ENCODE data around the gene MCCC1. TPM values are rescaled to one million over a fixed set of nuclear protein-coding genes. Genes with fewer than 3 reads are reported as not detected.

MCCC1 gene
- total RNA-seq, 4 donors from 2014 or later: 24.8 to 58.7 (median 34.7) TPM

DNA sequence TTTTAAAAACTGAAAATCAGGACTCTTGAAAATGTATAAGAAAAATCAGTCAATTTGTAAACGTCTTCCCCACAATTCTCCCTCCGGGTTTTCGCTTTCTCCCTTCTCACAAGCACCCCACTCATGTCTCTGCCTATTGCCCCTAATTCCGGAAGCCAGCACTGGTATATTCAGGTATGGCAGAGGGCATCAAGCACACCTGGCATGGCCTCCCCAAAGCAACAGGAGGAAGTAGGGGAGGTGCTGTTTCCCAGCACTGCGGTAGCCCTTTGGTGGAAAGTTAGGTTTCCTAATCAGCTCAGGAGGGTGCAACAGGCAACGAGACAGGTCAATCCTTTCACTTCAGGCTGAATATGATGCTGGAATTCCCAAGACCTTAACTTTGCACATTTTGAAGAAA, 33.1 kb upstream of the MCCC1 start:
- Histone ChIP-seq H3K27me3 (peaks cover 4% of the 10 kb centered on the region), H3K4me1 (no peaks in the 10 kb centered on the region), H3K4me3 (no peak overlapping the region), H3K36me3 (no peaks in the 10 kb centered on the region), H3K27ac (no peak overlapping the region), H3K9me3 (peaks cover 5% of the 10 kb centered on the region)
- WGBS: 47% methylated on average over 6 of the region's 6 CpGs
- TF ChIP-seq EP300 (IDR thresholded peaks at IDR 0.05): no peak
- TF ChIP-seq, protein P1, sequence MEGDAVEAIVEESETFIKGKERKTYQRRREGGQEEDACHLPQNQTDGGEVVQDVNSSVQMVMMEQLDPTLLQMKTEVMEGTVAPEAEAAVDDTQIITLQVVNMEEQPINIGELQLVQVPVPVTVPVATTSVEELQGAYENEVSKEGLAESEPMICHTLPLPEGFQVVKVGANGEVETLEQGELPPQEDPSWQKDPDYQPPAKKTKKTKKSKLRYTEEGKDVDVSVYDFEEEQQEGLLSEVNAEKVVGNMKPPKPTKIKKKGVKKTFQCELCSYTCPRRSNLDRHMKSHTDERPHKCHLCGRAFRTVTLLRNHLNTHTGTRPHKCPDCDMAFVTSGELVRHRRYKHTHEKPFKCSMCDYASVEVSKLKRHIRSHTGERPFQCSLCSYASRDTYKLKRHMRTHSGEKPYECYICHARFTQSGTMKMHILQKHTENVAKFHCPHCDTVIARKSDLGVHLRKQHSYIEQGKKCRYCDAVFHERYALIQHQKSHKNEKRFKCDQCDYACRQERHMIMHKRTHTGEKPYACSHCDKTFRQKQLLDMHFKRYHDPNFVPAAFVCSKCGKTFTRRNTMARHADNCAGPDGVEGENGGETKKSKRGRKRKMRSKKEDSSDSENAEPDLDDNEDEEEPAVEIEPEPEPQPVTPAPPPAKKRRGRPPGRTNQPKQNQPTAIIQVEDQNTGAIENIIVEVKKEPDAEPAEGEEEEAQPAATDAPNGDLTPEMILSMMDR (IDR thresholded peaks at IDR 0.05): no peak
- TF ChIP-seq POLR2A (IDR thresholded peaks at IDR 0.05): no peak
- no peak for TF ChIP-seq POLR2AphosphoS5 (IDR thresholded peaks at IDR 0.05)
- no peak for DNase-seq (ENCODE audit: low spot score in 2 of 2)

DNA sequence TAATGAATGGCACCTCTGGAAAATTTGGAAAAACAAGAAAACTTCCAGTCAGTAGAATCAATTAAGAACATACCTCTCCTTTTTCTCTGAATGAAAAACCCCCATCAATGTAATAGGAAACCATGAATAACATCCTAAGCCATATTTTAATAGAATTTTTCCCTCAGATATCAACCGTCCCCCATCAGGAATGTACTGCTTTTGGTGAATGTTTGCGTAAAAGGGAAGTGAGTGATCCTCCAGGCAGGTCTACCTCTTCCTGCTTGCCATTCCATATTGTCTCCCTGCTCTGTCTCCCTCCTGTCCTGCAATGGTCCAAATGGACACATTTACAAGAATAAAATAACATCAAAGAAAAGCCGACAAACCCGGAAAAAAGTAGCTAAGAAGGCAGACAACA, 32.4 kb upstream of the MCCC1 start:
- no peak for DNase-seq (ENCODE audit: low spot score in 2 of 2)
- Histone ChIP-seq H3K9me3 (peaks cover 5% of the 10 kb centered on the region), H3K27me3 (peaks cover 4% of the 10 kb centered on the region), H3K4me1 (no peaks in the 10 kb centered on the region), H3K27ac (no peak overlapping the region), H3K4me3 (no peak overlapping the region), H3K36me3 (no peaks in the 10 kb centered on the region)
- TF ChIP-seq POLR2A (IDR thresholded peaks at IDR 0.05) (no peak), POLR2AphosphoS5 (IDR thresholded peaks at IDR 0.05) (no peak), EP300 (IDR thresholded peaks at IDR 0.05) (no peak)
- TF ChIP-seq, protein P1 (IDR thresholded peaks at IDR 0.05): no peak
- WGBS: 55% methylated on average over 4 of the region's 4 CpGs

DNA sequence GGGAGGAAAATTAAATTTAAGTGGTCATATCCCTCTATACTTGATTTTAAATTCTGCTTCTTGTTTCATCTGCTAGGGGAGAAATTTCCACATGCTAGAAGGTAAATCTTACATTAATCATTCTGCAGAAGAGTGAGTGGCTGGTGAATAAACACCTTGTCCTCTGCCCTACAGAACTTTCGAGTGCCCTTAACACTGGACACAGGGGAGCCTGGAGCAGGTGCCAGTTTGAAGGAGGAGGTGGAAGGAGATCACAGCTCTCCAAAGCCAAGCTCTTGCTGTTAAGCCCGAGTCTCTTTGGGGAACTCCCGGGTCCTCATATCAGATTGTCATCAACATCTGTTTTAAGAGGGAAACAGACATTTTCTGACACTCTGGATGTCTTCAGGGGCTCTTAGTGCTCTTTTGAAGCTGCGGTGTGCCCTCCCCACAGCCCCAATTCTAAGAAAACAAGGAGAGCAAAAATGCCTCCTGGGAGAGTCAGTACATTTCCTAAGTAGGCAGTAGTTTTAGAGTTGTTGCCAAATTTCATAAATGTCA, 32.0 kb upstream of the MCCC1 start:
- H3K27ac ChIP-seq: no peak overlapping the region
- no peak overlapping the region for H3K4me3 ChIP-seq
- TF ChIP-seq EP300 (IDR thresholded peaks at IDR 0.05) (no peak), POLR2AphosphoS5 (IDR thresholded peaks at IDR 0.05) (no peak), POLR2A (IDR thresholded peaks at IDR 0.05) (no peak)
- TF ChIP-seq, protein P1 (IDR thresholded peaks at IDR 0.05): no peak
- H3K27me3 ChIP-seq: peaks cover 4% of the 10 kb centered on the region
- no peak for DNase-seq (ENCODE audit: low spot score in 2 of 2)
- no peaks in the 10 kb centered on the region for H3K36me3 ChIP-seq
- H3K9me3 ChIP-seq: peaks cover 5% of the 10 kb centered on the region
- no peaks in the 10 kb centered on the region for H3K4me1 ChIP-seq
- 44% methylated on average over 4 of the region's 4 CpGs for WGBS

DNA sequence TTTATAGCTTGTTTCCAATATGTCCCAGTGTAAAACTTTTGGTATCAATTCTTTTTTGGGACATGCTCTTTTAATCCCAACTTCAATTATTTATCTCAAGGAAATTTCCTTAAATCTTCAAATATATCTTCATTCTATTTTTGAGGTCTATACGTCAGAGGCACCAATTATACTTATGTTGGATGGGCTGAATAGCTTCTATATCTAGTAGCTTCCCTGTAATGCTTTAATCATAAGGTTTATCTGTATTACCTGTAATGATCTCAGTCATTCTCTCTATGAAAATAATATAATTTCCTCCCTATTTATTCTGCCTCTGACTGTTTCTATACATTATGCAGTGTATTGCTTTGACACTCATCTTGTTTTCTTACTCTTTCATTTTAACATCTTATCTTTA, 29.9 kb upstream of the MCCC1 start:
- WGBS: 95% methylated on average over 1 of the region's 1 CpG
- TF ChIP-seq POLR2AphosphoS5 (IDR thresholded peaks at IDR 0.05): no peak
- no peak for TF ChIP-seq EP300 (IDR thresholded peaks at IDR 0.05)
- no peak for TF ChIP-seq POLR2A (IDR thresholded peaks at IDR 0.05)
- TF ChIP-seq, protein P1 (IDR thresholded peaks at IDR 0.05): no peak
- DNase-seq (ENCODE audit: low spot score in 2 of 2): no peak
- Histone ChIP-seq H3K4me3 (no peak overlapping the region), H3K27me3 (peaks cover 4% of the 10 kb centered on the region), H3K9me3 (peaks cover 5% of the 10 kb centered on the region), H3K4me1 (no peaks in the 10 kb centered on the region), H3K27ac (no peak overlapping the region), H3K36me3 (no peaks in the 10 kb centered on the region)

DNA sequence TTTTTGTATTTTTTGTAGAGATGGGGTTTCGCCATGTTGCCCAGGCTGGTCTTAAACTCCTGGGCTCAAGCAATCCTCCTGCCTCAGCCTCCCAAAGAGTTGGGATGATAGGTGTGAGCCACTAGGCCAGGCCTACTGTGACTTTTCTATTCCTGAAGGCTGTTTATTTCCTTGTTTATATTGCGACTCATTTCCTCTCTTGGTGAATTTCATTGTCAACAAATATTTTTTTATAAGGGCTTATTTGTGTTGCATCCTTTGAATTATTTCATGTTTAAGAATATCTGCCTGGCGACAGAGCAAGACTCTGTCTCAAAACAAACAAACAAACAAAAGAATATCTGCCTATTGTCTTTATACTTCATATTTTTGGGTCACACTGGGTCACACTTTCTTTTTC, 29.4 kb upstream of the MCCC1 start:
- Histone ChIP-seq H3K4me1 (no peaks in the 10 kb centered on the region), H3K36me3 (no peaks in the 10 kb centered on the region), H3K4me3 (no peak overlapping the region), H3K27me3 (peaks cover 4% of the 10 kb centered on the region), H3K27ac (no peak overlapping the region), H3K9me3 (peaks cover 5% of the 10 kb centered on the region)
- 93% methylated on average over 3 of the region's 3 CpGs for WGBS
- TF ChIP-seq POLR2AphosphoS5 (IDR thresholded peaks at IDR 0.05): no peak
- TF ChIP-seq EP300 (IDR thresholded peaks at IDR 0.05): no peak
- TF ChIP-seq POLR2A (IDR thresholded peaks at IDR 0.05): no peak
- TF ChIP-seq, protein P1 (IDR thresholded peaks at IDR 0.05): no peak
- no peak for DNase-seq (ENCODE audit: low spot score in 2 of 2)

Measured in suprapubic skin (tissue), 4 donors.